ENCODE measurements around the gene PRRT4. TPM values are rescaled to one million over a fixed set of nuclear protein-coding genes. Genes with fewer than 3 reads are reported as not detected.

PRRT4 gene
- polyA plus RNA-seq, 1 donor (not counting 4 experiments of a cell fraction or from before 2014, with no cell fraction given) = 0.12 TPM

GRCh38 chr7:128407751-128408708, 46.5 kb upstream of the PRRT4 start:
- H3K4me2 ChIP-seq (ENCODE audit: control insufficient read depth, extremely low read depth, insufficient read depth, low read depth, low read length) = peak overlapping the region; percentile 95
- FAIRE-seq (no peak), DNase-seq (ENCODE audit: low read depth, low spot score) (no peak)
- H3K27ac ChIP-seq (ENCODE audit: control insufficient read depth, insufficient read depth, low read length) = no peak overlapping the region
- dilution Hi-C loops (cut with MboI; ENCODE audit: extremely low pct_ligation_motif_present, low sequenced_read_pairs) = no loop called here
- H3K9me1 ChIP-seq (ENCODE audit: control insufficient read depth, extremely low read depth, insufficient read depth, low read length) = no peaks in the 10 kb centered on the region
- H3K9ac ChIP-seq (ENCODE audit: control insufficient read depth, extremely low read depth, insufficient read depth, low read length) = no peak overlapping the region
- H3K36me3 ChIP-seq (ENCODE audit: control insufficient read depth in 2 of 2, extremely low read depth in 1 of 2, insufficient read depth in 2 of 2, low read length in 2 of 2) = no peaks in the 10 kb centered on the region
- peaks cover 40% of the 10 kb centered on the region for H3K4me1 ChIP-seq (ENCODE audit: control insufficient read depth, extremely low read depth, insufficient read depth, low read length)
- peak overlapping the region in 1 of 3 experiments; percentile 69 for H3K4me3 ChIP-seq (ENCODE audit: control insufficient read depth in 2 of 3, extremely low read depth in 1 of 3, insufficient read depth in 2 of 3, low read depth in 1 of 3, low read length in 3 of 3)
- H4K20me1 ChIP-seq (ENCODE audit: control insufficient read depth, extremely low read depth, insufficient read depth, low read length) = no peaks in the 10 kb centered on the region
- H3K79me2 ChIP-seq (ENCODE audit: control insufficient read depth, insufficient read depth, low read length) = peaks cover 15% of the 10 kb centered on the region
- no peaks in the 10 kb centered on the region for H3K9me3 ChIP-seq (ENCODE audit: control insufficient read depth, low read depth, low read length)
- no peak overlapping the region for H2AFZ ChIP-seq (ENCODE audit: control insufficient read depth, low read length)
- TF ChIP-seq EZH2 (IDR thresholded peaks at IDR 0.05; ENCODE audit: low read length) (no peak), CTCF (optimal IDR thresholded peaks at IDR 0.05 in 1 of 3, IDR thresholded peaks at IDR 0.05 in 1 of 3, conservative IDR thresholded peaks at IDR 0.05 in 1 of 3; ENCODE audit: extremely low read depth in 1 of 3, insufficient read depth in 2 of 3, low read length in 3 of 3) (no peak)
- no peaks in the 10 kb centered on the region for H3K27me3 ChIP-seq (ENCODE audit: control insufficient read depth, extremely low read depth, insufficient read depth, low read length)

GRCh38 chr7:128407233-128407589, 45.7 kb upstream of the PRRT4 start:
- Histone ChIP-seq H3K9me1 (ENCODE audit: control insufficient read depth, extremely low read depth, insufficient read depth, low read length) (no peaks in the 10 kb centered on the region), H3K4me1 (ENCODE audit: control insufficient read depth, extremely low read depth, insufficient read depth, low read length) (peaks cover 40% of the 10 kb centered on the region), H4K20me1 (ENCODE audit: control insufficient read depth, extremely low read depth, insufficient read depth, low read length) (no peaks in the 10 kb centered on the region), H3K9me3 (ENCODE audit: control insufficient read depth, low read depth, low read length) (no peaks in the 10 kb centered on the region), H3K27ac (ENCODE audit: control insufficient read depth, insufficient read depth, low read length) (no peak overlapping the region), H3K79me2 (ENCODE audit: control insufficient read depth, insufficient read depth, low read length) (peaks cover 15% of the 10 kb centered on the region), H3K4me3 (ENCODE audit: control insufficient read depth in 2 of 3, extremely low read depth in 1 of 3, insufficient read depth in 2 of 3, low read depth in 1 of 3, low read length in 3 of 3) (no peak overlapping the region), H3K4me2 (ENCODE audit: control insufficient read depth, extremely low read depth, insufficient read depth, low read depth, low read length) (no peak overlapping the region), H3K36me3 (ENCODE audit: control insufficient read depth in 2 of 2, extremely low read depth in 1 of 2, insufficient read depth in 2 of 2, low read length in 2 of 2) (peaks cover 0 to 6% of the 10 kb centered on the region in 2 experiments), H3K27me3 (ENCODE audit: control insufficient read depth, extremely low read depth, insufficient read depth, low read length) (no peaks in the 10 kb centered on the region), H2AFZ (ENCODE audit: control insufficient read depth, low read length) (no peak overlapping the region), H3K9ac (ENCODE audit: control insufficient read depth, extremely low read depth, insufficient read depth, low read length) (no peak overlapping the region)
- no peak for FAIRE-seq
- TF ChIP-seq EZH2 (IDR thresholded peaks at IDR 0.05; ENCODE audit: low read length) = no peak
- no peak for TF ChIP-seq CTCF (optimal IDR thresholded peaks at IDR 0.05 in 1 of 3, IDR thresholded peaks at IDR 0.05 in 1 of 3, conservative IDR thresholded peaks at IDR 0.05 in 1 of 3; ENCODE audit: extremely low read depth in 1 of 3, insufficient read depth in 2 of 3, low read length in 3 of 3)
- no peak for DNase-seq (ENCODE audit: low read depth, low spot score)
- dilution Hi-C loops (cut with MboI; ENCODE audit: extremely low pct_ligation_motif_present, low sequenced_read_pairs) = no loop called here
